ENCODE data around the gene SFMBT2.

DNA sequence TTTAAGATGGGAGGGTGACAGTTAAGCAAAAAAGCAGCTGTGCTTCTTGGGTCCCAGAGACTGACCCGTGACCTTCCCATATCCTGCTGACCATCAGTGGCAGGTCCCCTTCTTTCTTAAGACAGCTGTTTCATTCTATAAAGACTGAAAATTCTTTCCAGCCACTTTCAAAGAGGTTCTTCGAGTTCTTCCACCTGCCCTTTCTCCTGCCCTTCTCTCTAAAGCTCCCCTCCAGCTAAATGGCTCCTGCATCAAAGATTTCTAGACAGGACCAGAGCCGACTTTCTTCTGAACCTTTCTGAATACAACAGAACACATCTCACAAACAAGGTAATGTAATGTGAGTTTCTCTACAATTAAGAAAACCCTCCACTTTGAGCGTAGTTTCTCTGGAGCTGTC, 180.8 kb downstream of the SFMBT2 start:
- TF ChIP-seq GATA3 (IDR thresholded peaks at IDR 0.05; ENCODE audit: low read depth, low read length), result no peak
- TF ChIP-seq GATA2 (IDR thresholded peaks at IDR 0.05; ENCODE audit: low read depth, low read length), result no peak
